NCI-H2196 treated with DMSO at 0.1 percent for 48 hours (cell line): ENCODE measurements around the gene LNP1.
A peak's percentile ranks its signal among the peaks of the same experiment; 100 is the strongest.
"Not testable (repeated sequence)": the region's sequence is repeated elsewhere in the genome, so short reads cannot be mapped to it uniquely, and the experiment has no call there.

Experiments
- DNase-seq: peaks from one replicate; lab custom pipeline; 2025; ENCODE audit not compliant: unreplicated experiment; lab: John Stamatoyannopoulos, UW

LNP1 gene

GRCh38 chr3:100477851-100478360, 76.6 kb downstream of the LNP1 start:
- DNase-seq: not testable (repeated sequence)

- not testable (repeated sequence) for DNase-seq
These were observed 77.2 kb downstream of the LNP1 start for GRCh38 chr3:100478521-100478920.

GRCh38 chr3:100480081-100480480, 78.7 kb downstream of the LNP1 start:
- DNase-seq: no peak

GRCh38 chr3:100482176-100482575, 80.8 kb downstream of the LNP1 start:
- DNase-seq: no peak

- DNase-seq: no peak
These were observed 82.2 kb downstream of the LNP1 start for GRCh38 chr3:100483529-100483928.

- DNase-seq: no peak
These were observed 85.5 kb downstream of the LNP1 start for GRCh38 chr3:100486808-100487207.

GRCh38 chr3:100489118-100489517, 87.8 kb downstream of the LNP1 start:
- no peak for DNase-seq

- peak; percentile 66 for DNase-seq
These were observed 91.0 kb downstream of the LNP1 start, which contains the start of gene TMEM45A for GRCh38 chr3:100492059-100493006. Gene TMEM45A, plus strand, starts transcription at chr3:100492619. Its CDS starts 62,593 bp downstream, at chr3:100555212.

- DNase-seq: no peak
These were observed 95.4 kb downstream of the LNP1 start for GRCh38 chr3:100496711-100497261.

- DNase-seq: no peak
These were observed 98.3 kb downstream of the LNP1 start for GRCh38 chr3:100499651-100500050.

GRCh38 chr3:100500320-100500880, 99.1 kb downstream of the LNP1 start:
- no peak for DNase-seq

- DNase-seq: no peak
These were observed 102.1 kb downstream of the LNP1 start for GRCh38 chr3:100503448-100503847.
